K562 (cell line): ENCODE measurements around the gene SMIM3. TPM values are rescaled to one million over a fixed set of nuclear protein-coding genes. Genes with fewer than 3 reads are reported as not detected.

Experiments used
- ATAC-seq: fragments of 200-7000 bp; cut with Tn5 transposase; 3 replicates; pipeline ENCODE4 v1.9.1; 2020; ENCODE audit warnings: moderate library complexity
- BruUV-seq: library from RNA; stranded (reverse); fragments of 400-500 nt; replicated peaks from 2 replicates; lab custom pipeline; 2021; lab: Mats Ljungman, UMichigan
- CTCF ChIA-PET: fragments of 300-600 bp; formaldehyde crosslinking; extraction: SDS; loops from one replicate; lab custom pipeline; 2021; ENCODE audit warnings: low intra/inter-chr PET ratio; lab: Yijun Ruan, JAX
- POLR2A ChIA-PET: fragments of 300-600, 350-650 bp; sonication (Branson Sonifier 250); formaldehyde crosslinking; extraction: SDS; loops from one replicate; lab custom pipeline; 2021; ENCODE audit warnings: antibody characterized with exemption, inconsistent platforms; lab: Yijun Ruan, JAX
- DNase-seq, 4 experiments: peaks; one replicate each; pipeline versions ENCODE4 v3.0.0 to v3.0.0-alpha.2; 2011 to 2018; ENCODE audit warnings: low spot score in 3 of 4, mixed read lengths in 3 of 4; ENCODE audit errors: extremely low read depth in 1 of 4
- FAIRE-seq: peaks from 2 replicates; lab custom pipeline; 2011; peaks lifted over from hg19 to GRCh38; lab: Jason Lieb, UNC
- H2AFZ ChIP-seq: 2 replicates; pipeline ENCODE4 v1.6.0; 2011; ENCODE audit warnings: low read depth, low read length, control low read depth, inconsistent platforms
- H3K27ac ChIP-seq: fragments of 200-600 bp; 3 replicates; pipeline ENCODE4 v1.8.0; 2011; ENCODE audit warnings: low read depth, mild to moderate bottlenecking, control low read depth, inconsistent platforms, low read length, moderate library complexity, mixed read lengths; ENCODE audit errors: extremely low read depth
- H3K27me3 ChIP-seq, 2 experiments: fragments of 300-600 bp in 1 of 2; 2 replicates in 1 of 2; 3 replicates in 1 of 2; pipeline versions ENCODE4 v1.6.0 to v1.8.0; 2011; ENCODE audit warnings: inconsistent platforms in 2 of 2, low read length in 2 of 2, mild to moderate bottlenecking in 1 of 2, mixed read lengths in 1 of 2, moderate library complexity in 1 of 2; ENCODE audit not compliant: control insufficient read depth in 2 of 2, insufficient read depth in 2 of 2
- H3K36me3 ChIP-seq: fragments of 300-600 bp; 3 replicates; pipeline ENCODE4 v1.8.0; 2011; ENCODE audit warnings: mild to moderate bottlenecking, low read length, inconsistent platforms; ENCODE audit not compliant: control insufficient read depth, insufficient read depth
- H3K4me1 ChIP-seq, 2 experiments: fragments of 200-600 bp in 1 of 2; replicated peaks in 1 of 2; 2 replicates in 1 of 2; 3 replicates in 1 of 2; pipeline versions ENCODE4 v1.5.1 to v1.8.0; 2011; ENCODE audit warnings: inconsistent platforms in 2 of 2, low read length in 2 of 2, mild to moderate bottlenecking in 1 of 2, mixed read lengths in 1 of 2, moderate library complexity in 1 of 2; ENCODE audit not compliant: control insufficient read depth in 2 of 2, insufficient read depth in 2 of 2
- H3K4me2 ChIP-seq: 2 replicates; pipeline ENCODE4 v1.6.1; 2011; ENCODE audit warnings: low read length, control low read depth, inconsistent platforms, mixed read lengths; ENCODE audit not compliant: insufficient read depth
- H3K4me3 ChIP-seq: fragments of 200-600 bp; sonication (generic), shearing (Covaris generic); 2 replicates; pipeline ENCODE4 v1.5.1; 2016; ENCODE audit warnings: control low read depth, inconsistent platforms
- H3K79me2 ChIP-seq: fragments of 200-600 bp; 3 replicates; pipeline ENCODE4 v1.8.0; 2011; ENCODE audit warnings: low read length, inconsistent platforms; ENCODE audit not compliant: control insufficient read depth, insufficient read depth
- H3K9ac ChIP-seq, 2 experiments: 2 replicates each; pipeline versions ENCODE4 v1.6.0 to v1.6.1; 2011; ENCODE audit warnings: low read depth in 2 of 2, low read length in 2 of 2, control low read depth in 1 of 2, inconsistent platforms in 1 of 2, mild to moderate bottlenecking in 1 of 2, mixed read lengths in 1 of 2; ENCODE audit not compliant: insufficient read depth in 1 of 2
- H3K9me1 ChIP-seq: one replicate; pipeline ENCODE4 v1.6.0; 2011; ENCODE audit warnings: inconsistent platforms, mild to moderate bottlenecking, low read length, moderate library complexity; ENCODE audit not compliant: control insufficient read depth, insufficient read depth
- H3K9me3 ChIP-seq: replicated peaks from 2 replicates; pipeline ENCODE4 v1.5.1; 2011; ENCODE audit warnings: low read depth, low read length, inconsistent platforms; ENCODE audit not compliant: control insufficient read depth, insufficient read depth
- H4K20me1 ChIP-seq: replicated peaks from 2 replicates; pipeline ENCODE4 v1.6.1; 2011; ENCODE audit warnings: low read length, inconsistent platforms, mixed read lengths; ENCODE audit not compliant: control insufficient read depth, insufficient read depth
- ASH1L ChIP-seq: fragments of 450-650 bp; IDR thresholded peaks from 2 replicates; pipeline ENCODE4 v1.6.1; 2018; ENCODE audit warnings: borderline replicate concordance, mild to moderate bottlenecking, low read depth; ENCODE audit not compliant: partially characterized antibody
- CBX1 ChIP-seq: sonication (generic); IDR thresholded peaks from 2 replicates; pipeline ENCODE4 v1.6.1; 2016; ENCODE audit warnings: antibody characterized with exemption, low read depth, mild to moderate bottlenecking
- ESRRA ChIP-seq: fragments of 450-650 bp; IDR thresholded peaks from 2 replicates; pipeline ENCODE4 v1.6.1; 2014; ENCODE audit warnings: low read depth, mild to moderate bottlenecking, moderate library complexity, borderline replicate concordance
- PPARD ChIP-seq: fragments of 250-450 bp; sonication (Bioruptor Pico); IDR thresholded peaks from 2 replicates; pipeline ENCODE4 v1.8.0; 2022; ENCODE audit warnings: inconsistent platforms, mild to moderate bottlenecking, moderate library complexity
- TEAD4 ChIP-seq, 2 experiments: sonication (generic) in 1 of 2; formaldehyde crosslinking in 1 of 2; IDR thresholded peaks; 2 replicates each; pipeline versions ENCODE4 v1.6.1 to v1.8.0; 2012 to 2022; ENCODE audit warnings: borderline replicate concordance in 1 of 2, inconsistent platforms in 1 of 2, low read length in 1 of 2, mild to moderate bottlenecking in 1 of 2, missing genetic modification reagents in 1 of 2
- XRCC5 ChIP-seq: fragments of 200-400 bp; formaldehyde crosslinking; IDR thresholded peaks from 2 replicates; pipeline ENCODE4 v1.6.1; 2017; ENCODE audit warnings: low read depth, mild to moderate bottlenecking, low read length
- ZNF184 ChIP-seq: sonication (generic); formaldehyde crosslinking; IDR thresholded peaks from 2 replicates; pipeline ENCODE4 v1.5.0; 2020; ENCODE audit warnings: missing genetic modification reagents
- ZNF212 ChIP-seq: fragments of 450-650 bp; formaldehyde crosslinking; IDR thresholded peaks from 2 replicates; pipeline ENCODE4 v1.4.0; 2020; ENCODE audit warnings: mild to moderate bottlenecking
- ZNF668 ChIP-seq: fragments of 250-450 bp; sonication (Bioruptor Pico); IDR thresholded peaks from 2 replicates; pipeline ENCODE4 v1.8.0; 2022; ENCODE audit warnings: mild to moderate bottlenecking, inconsistent platforms
- ZNF764 ChIP-seq: fragments of 250-450 bp; sonication (Bioruptor Pico); IDR thresholded peaks from 2 replicates; pipeline ENCODE4 v1.4.0; 2020; ENCODE audit warnings: low read depth, mild to moderate bottlenecking, moderate library complexity
- WGBS: fragments of 100-300 bp; shearing (Covaris generic); methylation state at CpG from one replicate; pipeline ENCODE4 v1.1.6; 2016; ENCODE audit warnings: low coverage, mixed read lengths; ENCODE audit not compliant: insufficient coverage; ENCODE audit errors: missing lambda C conversion rate; 5-methylcytosine and 5-hydroxymethylcytosine counted together
- in situ Hi-C: fragments of 300-500 bp; cut with MboI; formaldehyde crosslinking; loops from 4 replicates; pipeline ENCODE4 v1.15.0; 2018; ENCODE audit warnings: inconsistent platforms, mixed read lengths
- intact Hi-C: fragments of 100-400 bp; cut with micrococcal nuclease; formaldehyde crosslinking; loops from 2 replicates; pipeline ENCODE4 v1.14.2; 2022
- polyA plus RNA-seq, 8 experiments: library from polyadenylated mRNA; depleted of rRNA in 4 of 8; stranded (reverse) in 5 of 8; unstranded in 3 of 8; fragments of >200 nt; fragmentation: Nextera tagmentation in 2 of 8; fragmentation: Illumina TruSeq in 1 of 8; extraction: Ambion mirVana in 2 of 8; extraction: Trizol in 1 of 8; gene quantifications; 2 replicates each; pipeline versions ENCODE4 v1.2.1 to v1.2.3, GENCODE V29; 2011 to 2014; ENCODE audit warnings: inconsistent platforms in 1 of 8, missing spikeins in 1 of 8
- total RNA-seq, 7 experiments: library from RNA; depleted of rRNA in 6 of 7; stranded (reverse); fragments of >200 nt in 6 of 7; fragmentation: Illumina TruSeq in 2 of 7; extraction: Trizol in 2 of 7; gene quantifications; 2 replicates each; pipeline versions ENCODE4 v1.2.1 to v1.2.3, GENCODE V29; 2011 to 2021; ENCODE audit warnings: low replicate concordance in 1 of 7
- TF ChIP-seq, protein P1 (sequence below), 3 experiments: fragments of 200-800 bp in 1 of 3; fragments of 250-450 bp in 1 of 3; fragments of 450-650 bp in 1 of 3; sonication (Bioruptor Pico) in 1 of 3; sonication (Bioruptor generic) in 1 of 3; formaldehyde crosslinking in 1 of 3; IDR thresholded peaks; 2 replicates each; pipeline versions ENCODE4 v1.6.1 to v1.8.0; 2016 to 2022; ENCODE audit warnings: mild to moderate bottlenecking in 2 of 3, missing genetic modification characterization in 2 of 3, missing compliant biosample characterization in 1 of 3, moderate library complexity in 1 of 3
- TF ChIP-seq, protein P2 (sequence below): fragments of 150-350 bp; conservative IDR thresholded peaks from 2 replicates; pipeline ENCODE4 v1.6.1; 2014; ENCODE audit warnings: low read length

Gene SMIM3
- total and polyA plus RNA-seq, 9 of the 15 experiments (the other 6 are each of a cell fraction or from before 2014, with no cell fraction given): 4.1 to 27.7 (median 13.6) TPM

DNA sequence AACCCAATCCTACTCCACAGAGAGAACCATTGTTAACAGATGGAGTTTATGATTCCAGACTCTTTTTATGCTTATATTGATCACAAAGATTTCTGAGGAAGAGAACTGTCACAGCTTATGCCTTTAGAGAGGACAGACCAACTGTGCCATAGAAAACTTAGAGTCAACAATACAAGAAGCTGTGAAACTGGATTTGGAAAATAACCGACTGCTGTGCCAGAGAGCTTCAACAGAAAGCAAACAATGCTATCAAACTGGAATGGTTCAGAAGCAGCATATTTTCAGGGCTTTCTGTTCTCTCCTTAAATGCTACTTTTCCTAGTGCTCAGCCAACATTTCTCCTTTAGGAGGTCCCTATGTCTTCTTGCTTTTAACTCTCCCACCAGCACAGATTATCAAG, 24.7 kb upstream of the SMIM3 start:
- H2AFZ ChIP-seq: no peak overlapping the region
- 81% methylated on average over 1 of the region's 1 CpG for WGBS
- H4K20me1 ChIP-seq: no peaks in the 10 kb centered on the region
- in situ Hi-C loops (no loop called here), intact Hi-C loops (no loop called here)
- ATAC-seq: no peak
- no peaks in the 10 kb centered on the region for H3K9me1 ChIP-seq
- no peak overlapping the region for H3K4me2 ChIP-seq
- ChIA-PET POLR2A (no interaction called here), CTCF (no interaction called here)
- peaks cover 73% of the 10 kb centered on the region for H3K36me3 ChIP-seq
- no peak for FAIRE-seq
- H3K27ac ChIP-seq: no peak overlapping the region
- H3K4me3 ChIP-seq: no peak overlapping the region
- peaks cover under 1 to 7% of the 10 kb centered on the region in 2 experiments; a peak in 2 of 5 replicates for H3K4me1 ChIP-seq
- no peaks in the 10 kb centered on the region for H3K9me3 ChIP-seq
- H3K27me3 ChIP-seq: no peaks in the 10 kb centered on the region
- no peak for DNase-seq
- no peak overlapping the region for H3K9ac ChIP-seq
- BruUV-seq: no TSS peak
- peaks cover 83% of the 10 kb centered on the region for H3K79me2 ChIP-seq
- TF ChIP-seq PPARD (CRISPR knock-in tag): no peak
- no peak for TF ChIP-seq XRCC5
- TF ChIP-seq, protein P1, sequence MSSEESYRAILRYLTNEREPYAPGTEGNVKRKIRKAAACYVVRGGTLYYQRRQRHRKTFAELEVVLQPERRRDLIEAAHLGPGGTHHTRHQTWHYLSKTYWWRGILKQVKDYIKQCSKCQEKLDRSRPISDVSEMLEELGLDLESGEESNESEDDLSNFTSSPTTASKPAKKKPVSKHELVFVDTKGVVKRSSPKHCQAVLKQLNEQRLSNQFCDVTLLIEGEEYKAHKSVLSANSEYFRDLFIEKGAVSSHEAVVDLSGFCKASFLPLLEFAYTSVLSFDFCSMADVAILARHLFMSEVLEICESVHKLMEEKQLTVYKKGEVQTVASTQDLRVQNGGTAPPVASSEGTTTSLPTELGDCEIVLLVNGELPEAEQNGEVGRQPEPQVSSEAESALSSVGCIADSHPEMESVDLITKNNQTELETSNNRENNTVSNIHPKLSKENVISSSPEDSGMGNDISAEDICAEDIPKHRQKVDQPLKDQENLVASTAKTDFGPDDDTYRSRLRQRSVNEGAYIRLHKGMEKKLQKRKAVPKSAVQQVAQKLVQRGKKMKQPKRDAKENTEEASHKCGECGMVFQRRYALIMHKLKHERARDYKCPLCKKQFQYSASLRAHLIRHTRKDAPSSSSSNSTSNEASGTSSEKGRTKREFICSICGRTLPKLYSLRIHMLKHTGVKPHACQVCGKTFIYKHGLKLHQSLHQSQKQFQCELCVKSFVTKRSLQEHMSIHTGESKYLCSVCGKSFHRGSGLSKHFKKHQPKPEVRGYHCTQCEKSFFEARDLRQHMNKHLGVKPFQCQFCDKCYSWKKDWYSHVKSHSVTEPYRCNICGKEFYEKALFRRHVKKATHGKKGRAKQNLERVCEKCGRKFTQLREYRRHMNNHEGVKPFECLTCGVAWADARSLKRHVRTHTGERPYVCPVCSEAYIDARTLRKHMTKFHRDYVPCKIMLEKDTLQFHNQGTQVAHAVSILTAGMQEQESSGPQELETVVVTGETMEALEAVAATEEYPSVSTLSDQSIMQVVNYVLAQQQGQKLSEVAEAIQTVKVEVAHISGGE (CRISPR knock-in tag; IDR thresholded peaks at IDR 0.05): no peak
- no peak for TF ChIP-seq CBX1
- TF ChIP-seq, protein P2, sequence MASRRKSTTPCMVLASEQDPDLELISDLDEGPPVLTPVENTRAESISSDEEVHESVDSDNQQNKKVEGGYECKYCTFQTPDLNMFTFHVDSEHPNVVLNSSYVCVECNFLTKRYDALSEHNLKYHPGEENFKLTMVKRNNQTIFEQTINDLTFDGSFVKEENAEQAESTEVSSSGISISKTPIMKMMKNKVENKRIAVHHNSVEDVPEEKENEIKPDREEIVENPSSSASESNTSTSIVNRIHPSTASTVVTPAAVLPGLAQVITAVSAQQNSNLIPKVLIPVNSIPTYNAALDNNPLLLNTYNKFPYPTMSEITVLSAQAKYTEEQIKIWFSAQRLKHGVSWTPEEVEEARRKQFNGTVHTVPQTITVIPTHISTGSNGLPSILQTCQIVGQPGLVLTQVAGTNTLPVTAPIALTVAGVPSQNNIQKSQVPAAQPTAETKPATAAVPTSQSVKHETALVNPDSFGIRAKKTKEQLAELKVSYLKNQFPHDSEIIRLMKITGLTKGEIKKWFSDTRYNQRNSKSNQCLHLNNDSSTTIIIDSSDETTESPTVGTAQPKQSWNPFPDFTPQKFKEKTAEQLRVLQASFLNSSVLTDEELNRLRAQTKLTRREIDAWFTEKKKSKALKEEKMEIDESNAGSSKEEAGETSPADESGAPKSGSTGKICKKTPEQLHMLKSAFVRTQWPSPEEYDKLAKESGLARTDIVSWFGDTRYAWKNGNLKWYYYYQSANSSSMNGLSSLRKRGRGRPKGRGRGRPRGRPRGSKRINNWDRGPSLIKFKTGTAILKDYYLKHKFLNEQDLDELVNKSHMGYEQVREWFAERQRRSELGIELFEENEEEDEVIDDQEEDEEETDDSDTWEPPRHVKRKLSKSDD: no peak
- no peak for TF ChIP-seq TEAD4 (IDR thresholded peaks at IDR 0.05; ENCODE audit: low read length)
- no peak for TF ChIP-seq TEAD4 (CRISPR knock-in tag; IDR thresholded peaks at IDR 0.05; ENCODE audit: borderline replicate concordance)
- no peak for TF ChIP-seq ZNF764 (CRISPR knock-in tag)
- no peak for TF ChIP-seq ZNF184 (CRISPR knock-in tag)
- no peak for TF ChIP-seq ZNF668
- TF ChIP-seq ESRRA: no peak
- TF ChIP-seq ZNF212 (CRISPR knock-in tag): no peak
- TF ChIP-seq ASH1L: no peak
